22Rv1 (cell line): ENCODE results near the gene ERFE.

Experiments
- CTCF ChIP-seq: fragments of 450-650 bp; IDR thresholded peaks from 2 replicates; pipeline ENCODE4 v1.5.1; 2017; ENCODE audit warnings: mild to moderate bottlenecking
- ZFX ChIP-seq: fragments of 450-650 bp; IDR thresholded peaks from 2 replicates; pipeline ENCODE4 v1.6.1; 2017; ENCODE audit warnings: antibody characterized with exemption, borderline replicate concordance

- TF ChIP-seq CTCF (peak; percentile 70), ZFX (no peak)
Measured at GRCh38 chr2:238152771-238153688, 5.7 kb upstream of the ERFE start.
